ENCODE data around the gene MACROH2A2. TPM values are rescaled to one million over a fixed set of nuclear protein-coding genes. Genes with fewer than 3 reads are reported as not detected.
A peak's percentile ranks its signal among the peaks of the same experiment; 100 is the strongest.
"Not testable (repeated sequence)": the region's sequence is repeated elsewhere in the genome, so short reads cannot be mapped to it uniquely, and the experiment has no call there.

Gene MACROH2A2
- total RNA-seq, 1 donor from 2014 or later, result 25.5 TPM

DNA sequence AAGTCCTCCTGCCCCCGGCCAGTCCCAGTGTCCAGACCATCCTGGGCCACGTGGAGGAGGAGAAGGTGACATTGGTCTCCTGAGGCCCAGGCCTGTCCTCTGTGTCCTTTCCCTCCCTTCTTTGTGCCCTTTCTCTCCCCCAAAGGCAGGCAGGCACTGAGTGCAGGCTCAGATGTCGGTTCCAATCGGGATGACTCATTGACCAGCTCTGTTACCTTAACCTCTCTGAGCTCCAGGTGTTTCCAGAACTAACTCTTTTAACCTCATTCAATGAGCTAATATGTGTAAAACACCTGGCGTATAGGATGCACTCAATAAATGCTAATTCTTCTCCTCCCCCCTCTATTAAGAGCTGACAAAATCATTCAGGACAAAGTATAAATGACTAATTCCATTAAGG lies 25.7 kb downstream of the MACROH2A2 start:
- H4K20me1 ChIP-seq (ENCODE audit: insufficient read depth, low read length), result peaks cover 21% of the 10 kb centered on the region
- H3K9ac ChIP-seq (ENCODE audit: low read length), result no peak overlapping the region
- no peak overlapping the region for H2AFZ ChIP-seq (ENCODE audit: low read depth, low read length)
- Mint-ChIP-seq H3K4me1 (ENCODE audit: low read depth, unreplicated experiment) (peaks cover 9% of the 10 kb centered on the region), H3K27ac (ENCODE audit: unreplicated experiment) (no peak overlapping the region), H3K36me3 (ENCODE audit: low read depth, unreplicated experiment) (peaks cover 29% of the 10 kb centered on the region), H3K4me3 (ENCODE audit: unreplicated experiment) (no peak overlapping the region), H3K9me3 (ENCODE audit: unreplicated experiment) (no peaks in the 10 kb centered on the region), H3K27me3 (ENCODE audit: low read depth, unreplicated experiment) (no peaks in the 10 kb centered on the region)
- no peak overlapping the region for H3K27ac ChIP-seq (ENCODE audit: low read depth, low read length)
- H3K4me1 ChIP-seq (ENCODE audit: insufficient read depth, low read length), result no peaks in the 10 kb centered on the region
- no peaks in the 10 kb centered on the region for H3K9me3 ChIP-seq (ENCODE audit: insufficient read depth, low read depth, low read length)
- DNase-seq (ENCODE audit: low read depth), result no peak
- H3K4me3 ChIP-seq (ENCODE audit: insufficient read depth, low read depth, low read length), result no peak overlapping the region
- H3K79me2 ChIP-seq (ENCODE audit: insufficient read depth, low read length), result no peaks in the 10 kb centered on the region
- no peak overlapping the region for H3K4me2 ChIP-seq (ENCODE audit: low read length)
- TF ChIP-seq EZH2 (IDR thresholded peaks at IDR 0.05; ENCODE audit: insufficient read depth, low read length), result no peak
- TF ChIP-seq, protein P1, sequence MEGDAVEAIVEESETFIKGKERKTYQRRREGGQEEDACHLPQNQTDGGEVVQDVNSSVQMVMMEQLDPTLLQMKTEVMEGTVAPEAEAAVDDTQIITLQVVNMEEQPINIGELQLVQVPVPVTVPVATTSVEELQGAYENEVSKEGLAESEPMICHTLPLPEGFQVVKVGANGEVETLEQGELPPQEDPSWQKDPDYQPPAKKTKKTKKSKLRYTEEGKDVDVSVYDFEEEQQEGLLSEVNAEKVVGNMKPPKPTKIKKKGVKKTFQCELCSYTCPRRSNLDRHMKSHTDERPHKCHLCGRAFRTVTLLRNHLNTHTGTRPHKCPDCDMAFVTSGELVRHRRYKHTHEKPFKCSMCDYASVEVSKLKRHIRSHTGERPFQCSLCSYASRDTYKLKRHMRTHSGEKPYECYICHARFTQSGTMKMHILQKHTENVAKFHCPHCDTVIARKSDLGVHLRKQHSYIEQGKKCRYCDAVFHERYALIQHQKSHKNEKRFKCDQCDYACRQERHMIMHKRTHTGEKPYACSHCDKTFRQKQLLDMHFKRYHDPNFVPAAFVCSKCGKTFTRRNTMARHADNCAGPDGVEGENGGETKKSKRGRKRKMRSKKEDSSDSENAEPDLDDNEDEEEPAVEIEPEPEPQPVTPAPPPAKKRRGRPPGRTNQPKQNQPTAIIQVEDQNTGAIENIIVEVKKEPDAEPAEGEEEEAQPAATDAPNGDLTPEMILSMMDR (IDR thresholded peaks at IDR 0.05; ENCODE audit: insufficient read depth, low read depth, low read length), result no peak
- no peaks in the 10 kb centered on the region for H3K36me3 ChIP-seq (ENCODE audit: insufficient read depth, low read length)
- H3K27me3 ChIP-seq (ENCODE audit: insufficient read depth, low read length), result no peaks in the 10 kb centered on the region
- no peak for FAIRE-seq

DNA sequence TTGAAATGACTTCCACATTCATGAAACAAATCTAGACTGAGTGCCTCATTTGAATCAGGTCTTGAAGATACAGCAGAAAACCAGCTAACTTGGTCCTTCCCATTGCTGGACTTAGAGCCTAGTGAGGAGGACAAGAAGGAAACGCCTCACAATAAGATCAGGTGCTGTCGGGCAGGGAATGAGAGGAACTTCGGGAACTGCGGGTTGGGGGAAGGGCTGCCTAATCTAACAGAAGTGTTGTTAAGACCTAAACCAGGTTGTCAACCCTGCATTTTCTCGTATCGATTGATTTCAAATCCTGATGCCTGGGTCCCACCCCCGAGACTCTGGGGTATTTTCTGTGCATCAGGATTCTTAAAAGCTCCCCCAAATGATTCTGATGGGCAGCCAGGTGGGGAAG lies 26.3 kb downstream of the MACROH2A2 start:
- H3K4me3 Mint-ChIP-seq (ENCODE audit: unreplicated experiment), result no peak overlapping the region
- H3K27ac ChIP-seq (ENCODE audit: low read depth, low read length), result no peak overlapping the region

DNA sequence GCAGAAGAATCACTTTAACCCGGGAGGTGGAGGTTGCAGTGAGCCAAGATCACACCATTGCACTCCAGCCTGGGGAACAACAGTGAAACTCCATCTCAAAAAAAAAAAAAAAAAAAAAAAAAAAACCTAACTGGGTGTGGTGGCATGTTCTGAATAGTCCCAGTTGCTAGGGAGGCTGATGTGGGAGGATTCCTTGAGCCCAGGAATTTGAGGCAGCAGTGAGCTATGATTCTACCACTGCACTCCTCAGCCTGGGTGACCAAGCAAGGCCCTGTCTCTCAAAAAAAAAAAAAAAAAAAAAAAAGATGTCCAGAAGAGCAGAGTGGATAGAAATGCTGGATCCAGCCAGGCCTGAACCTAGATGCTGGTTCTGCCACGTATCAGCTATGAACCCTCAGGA lies 28.1 kb downstream of the MACROH2A2 start:
- H3K27me3 Mint-ChIP-seq (ENCODE audit: low read depth, unreplicated experiment); H3K4me2 ChIP-seq (ENCODE audit: low read length); H3K4me1 ChIP-seq (ENCODE audit: insufficient read depth, low read length); H3K4me3 ChIP-seq (ENCODE audit: insufficient read depth, low read depth, low read length); H3K4me3 Mint-ChIP-seq (ENCODE audit: unreplicated experiment); H3K9ac ChIP-seq (ENCODE audit: low read length); H3K9me3 Mint-ChIP-seq (ENCODE audit: unreplicated experiment); DNase-seq (ENCODE audit: low read depth); H3K36me3 ChIP-seq (ENCODE audit: insufficient read depth, low read length); H3K4me1 Mint-ChIP-seq (ENCODE audit: low read depth, unreplicated experiment); H3K27ac ChIP-seq (ENCODE audit: low read depth, low read length); H3K27me3 ChIP-seq (ENCODE audit: insufficient read depth, low read length); H3K79me2 ChIP-seq (ENCODE audit: insufficient read depth, low read length); H2AFZ ChIP-seq (ENCODE audit: low read depth, low read length); FAIRE-seq; H3K9me3 ChIP-seq (ENCODE audit: insufficient read depth, low read depth, low read length): not testable (repeated sequence)
- peak overlapping the region; percentile 44 for H3K27ac Mint-ChIP-seq (ENCODE audit: unreplicated experiment)
- peaks cover 21% of the 10 kb centered on the region for H4K20me1 ChIP-seq (ENCODE audit: insufficient read depth, low read length)
- H3K36me3 Mint-ChIP-seq (ENCODE audit: low read depth, unreplicated experiment), result peaks cover 27% of the 10 kb centered on the region

More for the DNA sequence above, 26.3 kb downstream of the MACROH2A2 start:
- Mint-ChIP-seq H3K27ac (ENCODE audit: unreplicated experiment) (no peak overlapping the region), H3K27me3 (ENCODE audit: low read depth, unreplicated experiment) (no peaks in the 10 kb centered on the region), H3K4me1 (ENCODE audit: low read depth, unreplicated experiment) (peaks cover 8% of the 10 kb centered on the region), H3K9me3 (ENCODE audit: unreplicated experiment) (no peaks in the 10 kb centered on the region), H3K36me3 (ENCODE audit: low read depth, unreplicated experiment) (peaks cover 30% of the 10 kb centered on the region)
- no peak overlapping the region for H3K9ac ChIP-seq (ENCODE audit: low read length)
- H2AFZ ChIP-seq (ENCODE audit: low read depth, low read length), result no peak overlapping the region
- no peaks in the 10 kb centered on the region for H3K9me3 ChIP-seq (ENCODE audit: insufficient read depth, low read depth, low read length)
- FAIRE-seq (no peak), DNase-seq (ENCODE audit: low read depth) (no peak)
- peaks cover 21% of the 10 kb centered on the region for H4K20me1 ChIP-seq (ENCODE audit: insufficient read depth, low read length)
- no peaks in the 10 kb centered on the region for H3K36me3 ChIP-seq (ENCODE audit: insufficient read depth, low read length)
- no peak overlapping the region for H3K4me2 ChIP-seq (ENCODE audit: low read length)
- no peaks in the 10 kb centered on the region for H3K4me1 ChIP-seq (ENCODE audit: insufficient read depth, low read length)
- H3K79me2 ChIP-seq (ENCODE audit: insufficient read depth, low read length), result no peaks in the 10 kb centered on the region
- no peak overlapping the region for H3K4me3 ChIP-seq (ENCODE audit: insufficient read depth, low read depth, low read length)
- no peaks in the 10 kb centered on the region for H3K27me3 ChIP-seq (ENCODE audit: insufficient read depth, low read length)
- TF ChIP-seq, protein P1 (IDR thresholded peaks at IDR 0.05; ENCODE audit: insufficient read depth, low read depth, low read length), result no peak
- no peak for TF ChIP-seq EZH2 (IDR thresholded peaks at IDR 0.05; ENCODE audit: insufficient read depth, low read length)

Measured in astrocyte (in vitro differentiated cells and primary cell).